Lower lobe of right lung (tissue), 2 donors: ENCODE measurements around the gene GNG12. TPM values are rescaled to one million over a fixed set of nuclear protein-coding genes. Genes with fewer than 3 reads are reported as not detected.

Experiments used
- ATAC-seq, 2 donors: fragments of 200-7000 bp; cut with Tn5 transposase; one replicate each; pipeline ENCODE4 v1.9.1; 2020 to 2022; ENCODE audit warnings: mild to moderate bottlenecking in 2 of 2, moderate library complexity in 2 of 2
- DNase-seq: peaks from one replicate; pipeline ENCODE4 v3.0.0-alpha.2; 2020
- H3K27ac ChIP-seq: fragments of 200-600 bp; one replicate; pipeline ENCODE4 v1.8.0; 2022
- H3K27me3 ChIP-seq: fragments of 200-600 bp; one replicate; pipeline ENCODE4 v1.8.0; 2022; ENCODE audit warnings: low read depth
- H3K36me3 ChIP-seq: fragments of 200-600 bp; one replicate; pipeline ENCODE4 v1.8.0; 2022; ENCODE audit warnings: mild to moderate bottlenecking
- H3K4me1 ChIP-seq: fragments of 200-600 bp; one replicate; pipeline ENCODE4 v1.8.0; 2022
- H3K4me3 ChIP-seq: fragments of 200-600 bp; one replicate; pipeline ENCODE4 v1.8.0; 2022; ENCODE audit warnings: mild to moderate bottlenecking
- H3K9me3 ChIP-seq: fragments of 200-600 bp; one replicate; pipeline ENCODE4 v1.8.0; 2022
- CTCF ChIP-seq: fragments of 200-600 bp; IDR thresholded peaks from one replicate; pipeline ENCODE4 v1.8.0; 2022; ENCODE audit warnings: antibody characterized with exemption, mild to moderate bottlenecking
- intact Hi-C: fragments of 100-400 bp; cut with DNase I; formaldehyde crosslinking; loops from one replicate; pipeline ENCODE4 v1.11.0; 2022
- total RNA-seq: library from RNA; stranded (reverse); fragmentation: NEBNext Ultra II Directional; extraction: Animal tissue kit (Norgen Biotek cat#: 25700); gene quantifications from one replicate; pipeline ENCODE4 v1.2.1, GENCODE V29; 2021
- donor health status: DM: no; HTN: yes; CAD: no; lungs with severe emphysema.

GNG12 gene
- total RNA-seq, 1 donor from 2014 or later: 43.3 TPM

GRCh38 chr1:67721650-67722291 is 111.5 kb downstream of the GNG12 start:
- no peak for ATAC-seq
- Histone ChIP-seq H3K4me1 (peaks cover 37% of the 10 kb centered on the region), H3K27me3 (no peaks in the 10 kb centered on the region), H3K9me3 (no peaks in the 10 kb centered on the region), H3K36me3 (no peaks in the 10 kb centered on the region), H3K4me3 (no peak overlapping the region), H3K27ac (no peak overlapping the region)
- intact Hi-C loops: no loop called here
- DNase-seq: no peak
- TF ChIP-seq CTCF: no peak

GRCh38 chr1:67721112-67721511 is 112.2 kb downstream of the GNG12 start:
- Histone ChIP-seq H3K9me3 (no peaks in the 10 kb centered on the region), H3K27ac (no peak overlapping the region), H3K4me3 (no peak overlapping the region), H3K36me3 (no peaks in the 10 kb centered on the region), H3K27me3 (no peaks in the 10 kb centered on the region), H3K4me1 (peaks cover 37% of the 10 kb centered on the region)
- ATAC-seq (no peak), DNase-seq (no peak)
- intact Hi-C loops: no loop called here
- no peak for TF ChIP-seq CTCF

- ATAC-seq: no peak
Observed at GRCh38 chr1:67719329-67720196, 113.7 kb downstream of the GNG12 start.

GRCh38 chr1:67717876-67718275 is 115.4 kb downstream of the GNG12 start:
- TF ChIP-seq CTCF: no peak
- Histone ChIP-seq H3K4me3 (no peak overlapping the region), H3K9me3 (no peaks in the 10 kb centered on the region), H3K36me3 (no peaks in the 10 kb centered on the region), H3K4me1 (peaks cover 24% of the 10 kb centered on the region), H3K27ac (no peak overlapping the region), H3K27me3 (no peaks in the 10 kb centered on the region)
- DNase-seq (no peak), ATAC-seq (no peak)
- intact Hi-C loops: no loop called here

More at GRCh38 chr1:67719329-67720196, 113.7 kb downstream of the GNG12 start:
- Histone ChIP-seq H3K36me3 (no peaks in the 10 kb centered on the region), H3K27me3 (no peaks in the 10 kb centered on the region), H3K9me3 (no peaks in the 10 kb centered on the region), H3K4me1 (peaks cover 31% of the 10 kb centered on the region), H3K4me3 (no peak overlapping the region), H3K27ac (no peak overlapping the region)
- DNase-seq: no peak
- no peak for TF ChIP-seq CTCF
- intact Hi-C loops: no loop called here

- Histone ChIP-seq H3K27ac (no peak overlapping the region), H3K27me3 (no peaks in the 10 kb centered on the region), H3K9me3 (no peaks in the 10 kb centered on the region), H3K36me3 (no peaks in the 10 kb centered on the region), H3K4me1 (peaks cover 25% of the 10 kb centered on the region), H3K4me3 (no peak overlapping the region)
- intact Hi-C loops: no loop called here
- no peak for TF ChIP-seq CTCF
- no peak for ATAC-seq
- no peak for DNase-seq
Observed at GRCh38 chr1:67716800-67717199, 116.5 kb downstream of the GNG12 start.
